Erythroblast (primary cell): ENCODE measurements around the gene TSHB.

Experiments
- DNase-seq, 2 experiments: peaks; one replicate each; lab custom pipeline; 2025; lab: John Stamatoyannopoulos, UW
- GATA1 ChIP-seq: IDR thresholded peaks from 2 replicates; pipeline ENCODE4 v1.6.1; 2011; ENCODE audit warnings: low read depth, mild to moderate bottlenecking, control low read depth, low read length, moderate library complexity
- POLR2A ChIP-seq: IDR thresholded peaks from 2 replicates; pipeline ENCODE4 v1.6.1; 2011; ENCODE audit warnings: mild to moderate bottlenecking, low read length

Gene TSHB

DNA sequence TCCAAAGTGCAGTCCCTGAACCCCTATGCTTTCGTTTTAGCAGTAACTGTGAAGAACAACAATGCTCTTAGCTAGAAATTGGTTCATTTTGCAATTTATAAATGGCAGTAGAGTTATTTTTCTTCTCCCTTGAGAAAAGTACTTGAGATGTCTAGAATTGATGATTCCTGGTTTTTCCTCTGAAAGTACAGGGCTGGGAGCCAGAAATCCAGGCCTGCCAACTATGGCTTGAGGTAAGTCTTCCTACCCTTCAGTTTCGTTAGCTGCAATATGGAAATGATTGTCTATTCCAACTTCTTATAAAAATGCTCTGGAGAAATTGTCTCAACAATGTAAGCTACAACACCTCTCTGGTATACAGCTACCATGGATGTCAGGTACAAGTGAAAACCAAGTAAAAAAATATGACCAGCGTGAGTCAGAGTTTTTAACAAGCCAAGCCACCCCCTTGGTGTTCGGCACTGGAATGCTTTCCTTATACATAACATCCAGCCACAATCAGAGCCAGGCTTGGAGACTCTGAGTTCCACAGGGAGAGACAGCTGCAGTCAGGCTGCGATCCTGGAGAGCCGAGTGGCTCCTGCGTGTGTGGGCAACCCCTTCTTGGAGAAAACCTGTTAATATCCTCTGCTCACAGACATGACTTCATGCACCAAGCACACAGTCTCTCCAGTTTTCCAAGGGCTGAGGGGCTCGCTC is 37.7 kb downstream of the TSHB start:
- no peak for DNase-seq

DNA sequence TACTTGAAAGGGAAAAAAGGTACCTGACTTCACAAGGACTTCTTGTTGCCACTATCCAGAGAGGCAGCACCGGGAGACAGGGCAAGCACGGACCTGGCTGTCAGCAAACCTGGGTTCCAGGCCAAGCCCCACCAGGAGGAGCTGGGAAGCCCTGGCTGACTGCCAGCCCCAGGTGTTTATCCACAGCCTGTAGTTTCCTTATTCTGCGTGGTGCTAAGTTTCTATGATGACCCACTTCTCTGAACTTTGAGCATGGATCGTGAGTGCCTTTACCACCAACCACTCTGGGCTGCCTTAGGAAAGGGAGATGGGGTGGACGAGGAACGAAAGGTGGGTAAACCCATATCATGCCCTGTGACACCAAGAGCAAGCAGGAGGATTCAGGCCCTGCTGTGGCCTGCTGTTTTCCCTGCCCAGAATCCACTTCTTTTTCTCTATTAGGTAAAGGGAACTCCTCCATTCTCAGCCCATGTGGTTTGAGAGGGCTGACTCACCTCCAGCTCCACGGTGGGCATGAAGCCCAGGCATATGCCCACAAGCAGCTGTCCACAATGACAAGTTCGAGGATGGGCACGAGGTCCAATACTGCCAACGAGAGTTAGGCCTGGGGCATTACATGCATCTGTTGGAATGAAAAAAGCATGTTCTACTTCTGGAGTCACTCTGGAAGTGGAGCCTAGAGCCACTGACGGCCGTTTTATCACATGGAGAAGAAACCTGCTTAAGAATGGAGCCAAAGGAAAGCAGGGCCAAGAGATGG is 39.4 kb downstream of the TSHB start:
- DNase-seq = no peak
- TF ChIP-seq POLR2A (no peak), GATA1 (no peak)

More for the DNA sequence above, 37.7 kb downstream of the TSHB start:
- TF ChIP-seq GATA1 (no peak), POLR2A (no peak)

DNA sequence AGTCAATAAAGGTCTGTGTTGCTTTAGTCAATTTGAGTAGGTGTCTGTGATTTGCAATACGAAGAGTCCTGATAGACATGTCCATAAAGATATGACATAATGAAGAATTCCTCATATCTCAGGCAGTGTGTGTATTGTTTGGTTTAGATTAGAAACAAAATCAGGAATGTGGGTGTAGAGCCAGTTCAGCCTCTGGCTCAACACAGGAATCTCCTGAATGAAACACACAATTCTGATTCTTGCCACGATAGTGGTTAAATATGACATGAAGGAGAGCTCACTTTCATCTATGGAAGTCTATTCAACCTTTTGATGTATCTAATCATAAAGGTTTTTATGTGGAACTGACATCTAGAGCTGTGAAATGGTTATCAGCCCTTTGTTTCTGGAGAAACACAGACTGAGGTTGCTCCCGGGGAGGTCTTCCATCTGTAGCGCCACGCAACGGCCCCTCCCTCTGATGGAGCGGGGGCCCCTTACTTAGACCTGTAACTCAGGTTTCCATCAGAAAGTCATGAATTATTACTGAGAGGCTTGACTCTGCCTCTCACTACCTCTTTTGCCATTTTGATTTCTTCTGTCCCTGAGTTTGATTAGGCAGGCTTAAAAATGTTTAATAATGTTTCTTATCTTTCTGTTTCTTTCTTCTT is 40.2 kb downstream of the TSHB start:
- TF ChIP-seq GATA1 = no peak
- no peak for TF ChIP-seq POLR2A
- no peak for DNase-seq

DNA sequence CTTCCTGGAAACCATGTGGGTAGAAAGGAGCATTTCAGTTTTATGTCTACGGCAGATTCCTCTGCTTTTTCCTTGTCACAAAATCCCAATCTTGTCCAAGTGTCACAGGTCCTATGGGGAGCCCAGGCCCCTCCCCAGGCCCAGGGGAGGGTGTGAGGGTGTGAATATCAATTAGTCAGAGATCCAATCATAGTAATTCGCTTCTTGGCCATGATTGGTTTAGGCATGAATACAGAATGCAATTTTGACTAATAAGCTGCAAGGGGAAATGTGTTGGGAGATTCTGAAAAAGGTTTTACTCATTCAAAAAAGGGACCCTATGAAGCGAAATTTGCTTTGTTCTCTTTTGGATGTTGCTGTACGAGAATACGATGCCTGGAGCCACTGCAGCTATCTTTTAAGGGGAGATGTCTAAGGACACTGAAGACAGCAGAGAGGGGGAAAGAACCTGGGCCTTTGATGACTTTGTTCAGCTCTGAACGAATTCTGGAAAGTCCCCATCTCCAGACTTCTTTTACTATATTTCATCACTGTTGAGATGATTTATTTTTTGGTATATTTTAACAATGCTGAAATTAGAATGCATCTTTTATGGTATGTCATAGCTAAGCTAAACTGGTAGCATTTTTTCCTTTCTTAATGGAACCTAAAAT is 41.5 kb downstream of the TSHB start:
- DNase-seq = no peak

DNA sequence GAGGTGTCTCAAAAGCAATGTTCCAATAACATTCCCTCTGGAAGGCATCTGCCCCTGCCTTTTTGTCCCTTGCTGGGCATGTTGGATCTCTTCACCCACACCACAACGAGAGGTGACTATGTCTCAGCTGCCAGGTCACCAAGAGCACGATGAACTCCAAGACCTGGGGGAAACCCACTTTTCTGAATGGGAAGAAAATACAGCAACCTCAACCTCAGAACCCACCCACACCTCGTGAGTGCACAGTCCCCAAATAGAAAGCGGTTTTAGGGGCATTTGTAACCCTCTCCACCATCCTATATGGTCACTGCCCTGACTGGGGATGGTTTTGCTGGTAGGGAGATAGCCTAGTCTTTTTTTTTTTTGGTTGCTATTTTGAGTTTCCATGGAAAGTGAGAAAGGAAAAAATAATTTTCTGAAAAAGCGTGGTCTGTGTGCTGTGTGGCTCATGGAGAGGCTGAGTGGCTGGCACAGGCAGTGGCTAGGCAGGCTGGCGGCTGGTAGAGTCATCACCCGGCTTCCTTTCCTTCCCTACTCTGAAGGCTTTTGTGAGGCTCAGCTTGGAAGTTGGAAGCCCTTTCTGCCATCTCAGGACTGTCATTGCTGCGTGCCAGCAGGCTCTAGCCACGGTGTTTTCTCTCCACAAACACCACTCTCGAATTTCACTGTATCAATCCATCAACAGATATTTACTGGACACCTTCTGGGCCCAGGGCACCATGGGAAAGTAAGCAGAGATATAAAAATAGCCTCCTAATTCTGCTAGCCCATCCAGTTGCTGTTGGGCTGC is 43.9 kb downstream of the TSHB start:
- DNase-seq = no peak
- no peak for TF ChIP-seq POLR2A
- no peak for TF ChIP-seq GATA1

More for the DNA sequence above, 41.5 kb downstream of the TSHB start:
- no peak for TF ChIP-seq GATA1
- no peak for TF ChIP-seq POLR2A

DNA sequence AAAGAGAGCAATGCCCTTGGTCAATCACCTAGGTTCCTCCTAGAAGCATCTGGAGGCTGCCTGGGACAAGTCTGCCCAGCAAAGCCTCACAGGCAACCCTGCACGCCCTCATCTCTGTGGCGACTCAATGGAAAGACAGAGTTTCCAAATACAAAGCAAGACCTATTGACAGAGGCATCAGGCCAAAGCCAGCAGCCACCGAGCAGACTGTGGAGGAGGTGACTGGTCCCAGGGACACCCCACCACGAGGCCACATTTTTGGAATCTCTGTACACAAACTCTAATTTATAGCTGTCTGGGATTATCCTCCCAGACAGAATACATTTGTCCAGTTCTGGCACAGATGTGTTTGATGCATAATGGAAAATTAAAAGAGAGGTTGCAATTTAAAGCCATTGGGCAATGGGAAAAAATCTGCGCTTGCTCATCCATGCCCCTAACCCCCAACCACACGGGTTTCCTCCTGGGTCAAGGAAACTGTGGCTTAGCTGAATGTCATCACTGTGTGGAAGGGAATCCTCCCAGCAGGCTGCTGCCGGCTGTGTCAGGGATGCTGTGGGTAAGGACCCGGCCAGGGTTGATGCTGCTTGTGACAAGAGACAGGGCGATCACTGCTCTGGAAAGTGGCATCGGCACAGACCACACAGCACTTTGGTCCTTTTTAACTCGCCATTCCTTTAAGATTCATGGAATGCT is 45.4 kb downstream of the TSHB start:
- no peak for DNase-seq
- TF ChIP-seq GATA1 (no peak), POLR2A (no peak)

DNA sequence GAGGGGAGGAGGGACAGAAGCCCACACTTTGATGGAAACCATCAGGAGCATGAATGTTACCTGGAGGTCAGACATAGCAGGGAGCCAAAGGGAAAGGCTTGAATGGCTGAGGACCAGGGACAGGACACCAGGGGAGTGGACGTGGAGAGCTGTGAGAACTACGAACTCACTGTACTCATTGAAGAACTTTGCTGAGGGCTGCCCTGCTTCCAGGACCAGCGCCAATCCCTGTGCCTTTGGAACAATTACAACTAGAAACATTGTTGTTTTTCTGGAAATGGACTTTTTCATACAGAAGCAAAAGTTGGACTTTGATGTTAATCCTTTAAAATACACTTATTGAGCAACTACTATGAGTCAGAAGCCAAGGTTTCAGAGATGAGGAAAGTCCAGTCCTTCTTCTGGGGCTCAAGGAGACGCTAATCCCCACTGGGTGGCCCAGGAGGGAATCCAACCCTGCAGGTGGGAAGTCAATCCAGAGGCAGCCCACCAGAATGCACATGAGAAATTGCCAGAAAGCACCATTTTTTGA is 46.8 kb downstream of the TSHB start:
- TF ChIP-seq GATA1 (no peak), POLR2A (no peak)
- DNase-seq = no peak

DNA sequence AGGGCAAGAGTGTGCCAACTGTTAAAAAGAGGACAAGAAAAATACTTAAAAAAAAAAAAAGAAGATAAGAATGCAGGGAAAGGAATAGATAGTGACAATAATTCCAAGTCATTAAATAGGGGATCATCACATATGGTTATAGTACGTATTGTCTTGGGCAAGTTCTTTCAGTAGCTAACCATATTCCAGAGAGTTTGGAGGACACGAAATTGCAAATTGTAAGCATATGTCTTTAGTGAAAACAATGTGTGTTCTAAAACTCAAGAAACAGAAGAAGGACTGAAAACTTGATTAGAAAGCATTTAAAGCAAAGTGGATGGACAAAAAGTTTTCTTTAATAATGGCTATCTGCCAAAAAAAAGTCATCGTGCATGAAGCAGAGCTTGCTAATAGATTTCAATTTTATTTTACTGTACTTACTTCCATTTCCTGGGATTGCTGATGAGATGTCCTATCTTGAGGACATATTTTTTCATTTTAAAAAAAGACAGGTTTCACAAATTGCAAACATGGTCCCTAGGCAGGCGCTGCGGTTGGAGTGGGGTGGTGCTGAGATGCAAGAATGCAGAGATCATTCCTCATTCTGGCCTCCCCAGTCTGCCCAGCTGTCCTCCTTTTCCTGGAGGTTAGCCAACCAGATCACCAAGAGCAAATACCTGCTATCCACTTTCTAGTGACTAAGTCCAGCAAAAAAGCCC is 47.8 kb downstream of the TSHB start:
- TF ChIP-seq GATA1 (no peak), POLR2A (no peak)
- DNase-seq = no peak

DNA sequence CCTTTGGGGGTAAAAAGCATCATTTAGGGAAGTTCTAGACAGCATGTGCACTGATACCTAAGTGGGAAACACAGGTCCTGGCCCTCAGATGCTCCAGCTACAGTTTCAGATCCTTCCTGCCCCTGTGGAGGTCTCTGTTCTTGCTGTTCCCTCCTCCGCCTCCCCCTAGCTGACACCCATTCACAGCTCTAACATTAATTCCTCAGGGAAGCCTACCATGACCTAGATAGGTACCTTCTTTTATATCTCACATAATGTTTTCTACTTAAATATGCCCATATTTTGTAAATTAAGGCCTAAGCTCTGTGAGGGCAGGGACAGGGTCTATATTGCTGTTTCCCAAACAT is 48.3 kb downstream of the TSHB start:
- DNase-seq = no peak
- TF ChIP-seq GATA1 (no peak), POLR2A (no peak)

DNA sequence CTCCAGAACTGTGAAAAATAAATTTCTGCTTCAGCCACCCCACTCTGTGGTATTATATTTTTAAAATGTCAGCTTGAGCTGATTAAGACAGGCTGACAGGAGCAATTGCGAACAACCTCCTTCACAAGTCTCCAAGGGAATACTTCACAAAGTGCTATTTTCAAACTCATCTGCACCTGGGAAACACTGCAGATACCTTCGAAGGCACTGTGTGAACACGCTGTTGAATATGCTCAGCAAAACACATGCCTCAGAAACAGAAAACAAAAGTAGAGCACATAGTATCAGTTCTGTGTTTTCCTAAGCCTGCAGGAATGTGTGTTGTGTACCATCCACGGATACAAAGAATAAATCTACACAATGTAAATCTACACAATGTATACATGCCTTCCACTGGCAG is 49.1 kb downstream of the TSHB start:
- DNase-seq = no peak
- TF ChIP-seq POLR2A = no peak
- no peak for TF ChIP-seq GATA1

DNA sequence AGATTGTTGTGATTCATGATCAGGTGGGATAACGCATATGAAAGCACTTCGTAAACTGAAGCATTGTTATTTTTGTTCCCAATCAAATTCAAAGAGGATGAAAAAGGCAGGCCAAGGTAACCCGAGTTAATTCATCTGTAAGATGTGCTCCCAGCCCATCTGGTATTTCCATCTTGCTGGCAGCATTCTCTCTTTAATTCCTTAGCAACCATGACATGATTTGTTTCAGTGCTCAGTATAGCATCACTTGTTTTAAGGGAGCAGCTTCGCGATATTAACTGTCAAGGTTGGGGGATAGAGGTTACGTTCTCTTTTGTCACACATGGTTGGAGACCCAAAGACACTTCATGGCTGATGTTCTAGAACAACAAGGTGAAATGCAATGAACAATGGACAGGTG is 53.3 kb downstream of the TSHB start:
- TF ChIP-seq POLR2A (no peak), GATA1 (no peak)
- no peak for DNase-seq
